Measurements from ENCODE around the gene PGBD2. TPM values are rescaled to one million over a fixed set of nuclear protein-coding genes. Genes with fewer than 3 reads are reported as not detected.
"Not testable (repeated sequence)": the region's sequence is repeated elsewhere in the genome, so short reads cannot be mapped to it uniquely, and the experiment has no call there.

Gene PGBD2
- total RNA-seq, 1 experiment from 2014 or later, result 6.5 TPM

DNA sequence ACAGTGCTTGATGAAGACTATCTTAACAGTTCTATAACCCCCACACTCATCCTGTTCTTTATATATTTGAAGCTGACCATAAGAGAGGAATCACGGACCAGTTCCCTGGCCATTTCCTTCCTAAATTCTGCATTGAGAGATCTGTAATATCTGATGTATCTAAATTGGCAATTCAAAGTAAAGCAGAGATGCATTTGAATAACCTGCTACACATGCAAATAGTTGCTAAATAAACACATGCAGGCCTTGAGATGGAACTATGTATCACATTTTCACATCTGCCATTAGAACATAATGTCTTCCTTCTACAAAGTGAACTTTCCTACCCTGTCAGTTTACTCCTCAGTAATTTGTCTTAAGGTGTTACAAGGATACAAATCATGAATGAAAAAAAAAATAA, 20.4 kb upstream of the PGBD2 start:
- ChIA-PET POLR2A (no interaction called here), CTCF (interaction anchor here (0.9 to 1.6 kb wide), 7 partner anchors 11 to 74 kb away, joined by 3 to 6 read pairs (median 4); partner anchors contain the start of gene PGBD2)
- no peaks in the 10 kb centered on the region for H3K9me3 Mint-ChIP-seq
- DNase-seq (ENCODE audit: low spot score), result no peak
- H3K27ac Mint-ChIP-seq, result no peak overlapping the region
- H3K36me3 Mint-ChIP-seq, result no peaks in the 10 kb centered on the region
- no peaks in the 10 kb centered on the region; the same call in 1 of the 2 replicates for H3K27me3 Mint-ChIP-seq (ENCODE audit: low read depth)
- H3K4me1 Mint-ChIP-seq, result peaks cover 30% of the 10 kb centered on the region
- ATAC-seq, result no peak
- H3K4me3 Mint-ChIP-seq, result no peak overlapping the region
- TF ChIP-seq ZBTB21 (CRISPR knock-in tag; IDR thresholded peaks at IDR 0.05; ENCODE audit: borderline replicate concordance) (no peak), ZNF317 (CRISPR knock-in tag; IDR thresholded peaks at IDR 0.05; ENCODE audit: borderline replicate concordance, low read depth) (no peak)
- TF ChIP-seq, protein P1, sequence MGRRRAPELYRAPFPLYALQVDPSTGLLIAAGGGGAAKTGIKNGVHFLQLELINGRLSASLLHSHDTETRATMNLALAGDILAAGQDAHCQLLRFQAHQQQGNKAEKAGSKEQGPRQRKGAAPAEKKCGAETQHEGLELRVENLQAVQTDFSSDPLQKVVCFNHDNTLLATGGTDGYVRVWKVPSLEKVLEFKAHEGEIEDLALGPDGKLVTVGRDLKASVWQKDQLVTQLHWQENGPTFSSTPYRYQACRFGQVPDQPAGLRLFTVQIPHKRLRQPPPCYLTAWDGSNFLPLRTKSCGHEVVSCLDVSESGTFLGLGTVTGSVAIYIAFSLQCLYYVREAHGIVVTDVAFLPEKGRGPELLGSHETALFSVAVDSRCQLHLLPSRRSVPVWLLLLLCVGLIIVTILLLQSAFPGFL (CRISPR knock-in tag; IDR thresholded peaks at IDR 0.05; ENCODE audit: borderline replicate concordance), result no peak

DNA sequence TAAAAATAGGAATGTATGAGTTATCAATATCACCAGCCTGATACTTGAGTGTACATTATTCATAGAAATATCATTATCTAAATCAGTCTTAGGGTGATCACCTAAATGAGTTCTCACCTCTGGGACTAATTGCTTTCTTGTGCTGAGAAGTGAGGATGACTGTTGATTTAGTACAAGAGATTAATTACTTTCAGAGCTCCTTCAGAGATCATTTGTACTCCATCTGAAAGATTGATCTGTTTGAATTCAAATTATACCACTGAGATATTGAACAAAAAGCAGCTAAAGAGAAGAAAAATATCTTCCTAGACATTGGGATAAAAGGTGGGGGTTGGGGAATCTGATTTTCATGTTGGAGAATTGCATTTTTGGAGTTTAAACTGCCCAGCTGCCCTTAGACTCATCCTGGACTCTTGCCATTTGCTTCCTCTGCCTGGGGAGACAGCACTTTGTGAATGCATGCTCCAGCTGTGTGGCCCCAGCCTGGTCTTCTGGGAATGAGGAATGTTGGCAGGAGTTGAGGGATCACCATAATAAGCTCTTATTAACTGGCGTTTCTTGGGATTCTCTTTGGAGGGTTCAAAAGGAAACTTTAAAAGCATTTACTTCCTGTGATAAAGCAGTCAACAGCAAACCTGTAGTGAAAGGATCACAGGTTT, 19.7 kb upstream of the PGBD2 start:
- no peak overlapping the region for H3K4me3 Mint-ChIP-seq
- CTCF ChIA-PET, result interaction anchor here (0.9 to 1.6 kb wide), 6 partner anchors 10 to 74 kb away, joined by 3 to 6 read pairs (median 4); partner anchors contain the start of gene PGBD2
- H3K4me1 Mint-ChIP-seq, result peaks cover 30% of the 10 kb centered on the region
- DNase-seq (ENCODE audit: low spot score) (no peak), ATAC-seq (peak; percentile 83)
- H3K27ac Mint-ChIP-seq, result peak overlapping the region; percentile 55; the same call in 1 of the 2 replicates
- POLR2A ChIA-PET, result no interaction called here
- no peak for TF ChIP-seq ZNF138 (CRISPR knock-in tag; conservative IDR thresholded peaks at IDR 0.05)
- TF ChIP-seq NR3C1 (CRISPR knock-in tag; conservative IDR thresholded peaks at IDR 0.05; ENCODE audit: low read depth), result no peak
- no peak for TF ChIP-seq SOX15 (CRISPR knock-in tag; IDR thresholded peaks at IDR 0.05)
- TF ChIP-seq, protein P2, sequence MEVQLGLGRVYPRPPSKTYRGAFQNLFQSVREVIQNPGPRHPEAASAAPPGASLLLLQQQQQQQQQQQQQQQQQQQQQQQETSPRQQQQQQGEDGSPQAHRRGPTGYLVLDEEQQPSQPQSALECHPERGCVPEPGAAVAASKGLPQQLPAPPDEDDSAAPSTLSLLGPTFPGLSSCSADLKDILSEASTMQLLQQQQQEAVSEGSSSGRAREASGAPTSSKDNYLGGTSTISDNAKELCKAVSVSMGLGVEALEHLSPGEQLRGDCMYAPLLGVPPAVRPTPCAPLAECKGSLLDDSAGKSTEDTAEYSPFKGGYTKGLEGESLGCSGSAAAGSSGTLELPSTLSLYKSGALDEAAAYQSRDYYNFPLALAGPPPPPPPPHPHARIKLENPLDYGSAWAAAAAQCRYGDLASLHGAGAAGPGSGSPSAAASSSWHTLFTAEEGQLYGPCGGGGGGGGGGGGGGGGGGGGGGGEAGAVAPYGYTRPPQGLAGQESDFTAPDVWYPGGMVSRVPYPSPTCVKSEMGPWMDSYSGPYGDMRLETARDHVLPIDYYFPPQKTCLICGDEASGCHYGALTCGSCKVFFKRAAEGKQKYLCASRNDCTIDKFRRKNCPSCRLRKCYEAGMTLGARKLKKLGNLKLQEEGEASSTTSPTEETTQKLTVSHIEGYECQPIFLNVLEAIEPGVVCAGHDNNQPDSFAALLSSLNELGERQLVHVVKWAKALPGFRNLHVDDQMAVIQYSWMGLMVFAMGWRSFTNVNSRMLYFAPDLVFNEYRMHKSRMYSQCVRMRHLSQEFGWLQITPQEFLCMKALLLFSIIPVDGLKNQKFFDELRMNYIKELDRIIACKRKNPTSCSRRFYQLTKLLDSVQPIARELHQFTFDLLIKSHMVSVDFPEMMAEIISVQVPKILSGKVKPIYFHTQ (CRISPR knock-in tag; IDR thresholded peaks at IDR 0.05), result no peak
- TF ChIP-seq, protein P3, sequence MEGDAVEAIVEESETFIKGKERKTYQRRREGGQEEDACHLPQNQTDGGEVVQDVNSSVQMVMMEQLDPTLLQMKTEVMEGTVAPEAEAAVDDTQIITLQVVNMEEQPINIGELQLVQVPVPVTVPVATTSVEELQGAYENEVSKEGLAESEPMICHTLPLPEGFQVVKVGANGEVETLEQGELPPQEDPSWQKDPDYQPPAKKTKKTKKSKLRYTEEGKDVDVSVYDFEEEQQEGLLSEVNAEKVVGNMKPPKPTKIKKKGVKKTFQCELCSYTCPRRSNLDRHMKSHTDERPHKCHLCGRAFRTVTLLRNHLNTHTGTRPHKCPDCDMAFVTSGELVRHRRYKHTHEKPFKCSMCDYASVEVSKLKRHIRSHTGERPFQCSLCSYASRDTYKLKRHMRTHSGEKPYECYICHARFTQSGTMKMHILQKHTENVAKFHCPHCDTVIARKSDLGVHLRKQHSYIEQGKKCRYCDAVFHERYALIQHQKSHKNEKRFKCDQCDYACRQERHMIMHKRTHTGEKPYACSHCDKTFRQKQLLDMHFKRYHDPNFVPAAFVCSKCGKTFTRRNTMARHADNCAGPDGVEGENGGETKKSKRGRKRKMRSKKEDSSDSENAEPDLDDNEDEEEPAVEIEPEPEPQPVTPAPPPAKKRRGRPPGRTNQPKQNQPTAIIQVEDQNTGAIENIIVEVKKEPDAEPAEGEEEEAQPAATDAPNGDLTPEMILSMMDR (IDR thresholded peaks at IDR 0.05), result no peak
- no peak for TF ChIP-seq ATF1 (CRISPR knock-in tag; IDR thresholded peaks at IDR 0.05)
- TF ChIP-seq, protein P4, sequence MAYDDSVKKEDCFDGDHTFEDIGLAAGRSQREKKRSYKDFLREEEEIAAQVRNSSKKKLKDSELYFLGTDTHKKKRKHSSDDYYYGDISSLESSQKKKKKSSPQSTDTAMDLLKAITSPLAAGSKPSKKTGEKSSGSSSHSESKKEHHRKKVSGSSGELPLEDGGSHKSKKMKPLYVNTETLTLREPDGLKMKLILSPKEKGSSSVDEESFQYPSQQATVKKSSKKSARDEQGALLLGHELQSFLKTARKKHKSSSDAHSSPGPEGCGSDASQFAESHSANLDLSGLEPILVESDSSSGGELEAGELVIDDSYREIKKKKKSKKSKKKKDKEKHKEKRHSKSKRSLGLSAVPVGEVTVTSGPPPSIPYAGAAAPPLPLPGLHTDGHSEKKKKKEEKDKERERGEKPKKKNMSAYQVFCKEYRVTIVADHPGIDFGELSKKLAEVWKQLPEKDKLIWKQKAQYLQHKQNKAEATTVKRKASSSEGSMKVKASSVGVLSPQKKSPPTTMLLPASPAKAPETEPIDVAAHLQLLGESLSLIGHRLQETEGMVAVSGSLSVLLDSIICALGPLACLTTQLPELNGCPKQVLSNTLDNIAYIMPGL (CRISPR knock-in tag; IDR thresholded peaks at IDR 0.05), result no peak
- TF ChIP-seq FOXP1 (CRISPR knock-in tag; IDR thresholded peaks at IDR 0.05; ENCODE audit: borderline replicate concordance), result no peak
- TF ChIP-seq ETV6 (CRISPR knock-in tag; IDR thresholded peaks at IDR 0.05), result no peak
- TF ChIP-seq, protein P5, sequence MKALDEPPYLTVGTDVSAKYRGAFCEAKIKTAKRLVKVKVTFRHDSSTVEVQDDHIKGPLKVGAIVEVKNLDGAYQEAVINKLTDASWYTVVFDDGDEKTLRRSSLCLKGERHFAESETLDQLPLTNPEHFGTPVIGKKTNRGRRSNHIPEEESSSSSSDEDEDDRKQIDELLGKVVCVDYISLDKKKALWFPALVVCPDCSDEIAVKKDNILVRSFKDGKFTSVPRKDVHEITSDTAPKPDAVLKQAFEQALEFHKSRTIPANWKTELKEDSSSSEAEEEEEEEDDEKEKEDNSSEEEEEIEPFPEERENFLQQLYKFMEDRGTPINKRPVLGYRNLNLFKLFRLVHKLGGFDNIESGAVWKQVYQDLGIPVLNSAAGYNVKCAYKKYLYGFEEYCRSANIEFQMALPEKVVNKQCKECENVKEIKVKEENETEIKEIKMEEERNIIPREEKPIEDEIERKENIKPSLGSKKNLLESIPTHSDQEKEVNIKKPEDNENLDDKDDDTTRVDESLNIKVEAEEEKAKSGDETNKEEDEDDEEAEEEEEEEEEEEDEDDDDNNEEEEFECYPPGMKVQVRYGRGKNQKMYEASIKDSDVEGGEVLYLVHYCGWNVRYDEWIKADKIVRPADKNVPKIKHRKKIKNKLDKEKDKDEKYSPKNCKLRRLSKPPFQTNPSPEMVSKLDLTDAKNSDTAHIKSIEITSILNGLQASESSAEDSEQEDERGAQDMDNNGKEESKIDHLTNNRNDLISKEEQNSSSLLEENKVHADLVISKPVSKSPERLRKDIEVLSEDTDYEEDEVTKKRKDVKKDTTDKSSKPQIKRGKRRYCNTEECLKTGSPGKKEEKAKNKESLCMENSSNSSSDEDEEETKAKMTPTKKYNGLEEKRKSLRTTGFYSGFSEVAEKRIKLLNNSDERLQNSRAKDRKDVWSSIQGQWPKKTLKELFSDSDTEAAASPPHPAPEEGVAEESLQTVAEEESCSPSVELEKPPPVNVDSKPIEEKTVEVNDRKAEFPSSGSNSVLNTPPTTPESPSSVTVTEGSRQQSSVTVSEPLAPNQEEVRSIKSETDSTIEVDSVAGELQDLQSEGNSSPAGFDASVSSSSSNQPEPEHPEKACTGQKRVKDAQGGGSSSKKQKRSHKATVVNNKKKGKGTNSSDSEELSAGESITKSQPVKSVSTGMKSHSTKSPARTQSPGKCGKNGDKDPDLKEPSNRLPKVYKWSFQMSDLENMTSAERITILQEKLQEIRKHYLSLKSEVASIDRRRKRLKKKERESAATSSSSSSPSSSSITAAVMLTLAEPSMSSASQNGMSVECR (CRISPR knock-in tag; IDR thresholded peaks at IDR 0.05; ENCODE audit: borderline replicate concordance), result no peak
- no peak for TF ChIP-seq NR2C2 (CRISPR knock-in tag; IDR thresholded peaks at IDR 0.05)
- no peak for TF ChIP-seq SP1 (CRISPR knock-in tag; conservative IDR thresholded peaks at IDR 0.05)
- TF ChIP-seq MXD4 (CRISPR knock-in tag; IDR thresholded peaks at IDR 0.05; ENCODE audit: borderline replicate concordance), result no peak
- no peak for TF ChIP-seq ELF4 (CRISPR knock-in tag; IDR thresholded peaks at IDR 0.05; ENCODE audit: low read depth)
- no peak for TF ChIP-seq GRHL2 (CRISPR knock-in tag; IDR thresholded peaks at IDR 0.05; ENCODE audit: insufficient replicate concordance, severe bottlenecking)
- TF ChIP-seq, protein P1 (CRISPR knock-in tag; IDR thresholded peaks at IDR 0.05; ENCODE audit: borderline replicate concordance), result no peak
- H3K36me3 Mint-ChIP-seq, result no peaks in the 10 kb centered on the region
- H3K9me3 Mint-ChIP-seq, result no peaks in the 10 kb centered on the region
- H3K27me3 Mint-ChIP-seq (ENCODE audit: low read depth), result no peaks in the 10 kb centered on the region

DNA sequence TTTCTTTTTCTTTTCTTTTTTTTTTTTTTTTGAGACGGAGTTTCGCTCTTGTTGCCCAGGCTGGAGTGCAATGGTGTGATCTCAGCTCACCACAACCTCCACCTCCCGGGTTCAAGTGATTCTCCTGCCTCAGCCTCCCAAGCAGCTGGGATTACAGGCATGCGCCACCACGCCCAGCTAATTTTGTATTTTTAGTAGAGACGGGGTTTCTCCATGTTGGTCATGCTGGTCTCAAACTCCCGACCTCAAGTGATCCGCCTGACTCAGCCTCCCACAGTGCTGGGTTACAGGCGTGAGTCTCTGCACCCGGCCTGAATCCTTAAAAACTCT, 16.2 kb upstream of the PGBD2 start:
- H3K36me3 Mint-ChIP-seq; H3K4me3 Mint-ChIP-seq; ATAC-seq; H3K9me3 Mint-ChIP-seq; H3K27ac Mint-ChIP-seq; DNase-seq (ENCODE audit: low spot score); H3K27me3 Mint-ChIP-seq (ENCODE audit: low read depth): not testable (repeated sequence)
- POLR2A ChIA-PET, result interaction anchor here (0.7 kb wide), 1 partner anchor 52 kb away, joined by 4 read pairs; the partner anchor contains the start of gene ZNF672
- peaks cover 26% of the 10 kb centered on the region for H3K4me1 Mint-ChIP-seq
- CTCF ChIA-PET, result interaction anchor here (1.1 kb wide), 1 partner anchor 52 kb away, joined by 3 read pairs; the partner anchor contains the start of gene ZNF672
